HepG2 (cell line): ENCODE measurements around the gene CTSW. TPM values are rescaled to one million over a fixed set of nuclear protein-coding genes. Genes with fewer than 3 reads are reported as not detected.

Experiments used
- ATAC-seq: fragments of 200-7000 bp; cut with Tn5 transposase; 3 replicates; pipeline ENCODE4 v1.9.1; 2020; ENCODE audit warnings: mild to moderate bottlenecking, moderate library complexity
- BruUV-seq: library from RNA; stranded (reverse); fragments of 400-500 nt; replicated peaks from 2 replicates; lab custom pipeline; 2021; lab: Mats Ljungman, UMichigan
- CTCF ChIA-PET: fragments of 300-600 bp; formaldehyde crosslinking; extraction: SDS; loops from one replicate; lab custom pipeline; 2021; ENCODE audit warnings: low total read pairs, inconsistent platforms, low intra/inter-chr PET ratio; lab: Yijun Ruan, JAX
- POLR2A ChIA-PET: fragments of 350-600 bp; sonication (Branson Sonifier 250); formaldehyde crosslinking; loops from one replicate; lab custom pipeline; 2020; ENCODE audit warnings: antibody characterized with exemption, inconsistent platforms; lab: Yijun Ruan, JAX
- DNase-seq: peaks from one replicate; pipeline ENCODE4 v3.0.0-alpha.2; 2015; ENCODE audit warnings: low spot score
- FAIRE-seq: peaks from 3 replicates; lab custom pipeline; 2011; peaks lifted over from hg19 to GRCh38; lab: Jason Lieb, UNC
- H2AFZ ChIP-seq: one replicate; pipeline ENCODE4 v1.6.1; 2011; ENCODE audit warnings: low read length, inconsistent platforms
- H3K27ac ChIP-seq: fragments of 300-600 bp; 3 replicates; pipeline ENCODE4 v1.8.0; 2011; ENCODE audit warnings: mixed run types, mild to moderate bottlenecking, mixed read lengths, low read length, inconsistent platforms; ENCODE audit not compliant: insufficient read depth; ENCODE audit errors: extremely low read length
- H3K27me3 ChIP-seq, 2 experiments: fragments of 200-600 bp in 1 of 2; 2 replicates in 1 of 2; 3 replicates in 1 of 2; pipeline versions ENCODE4 v1.6.0 to v1.8.0; 2011; ENCODE audit warnings: low read length in 2 of 2, mild to moderate bottlenecking in 2 of 2, moderate library complexity in 2 of 2, inconsistent platforms in 1 of 2; ENCODE audit not compliant: insufficient read depth in 2 of 2, control insufficient read depth in 1 of 2
- H3K36me3 ChIP-seq, 2 experiments: fragments of 200-600 bp in 1 of 2; replicated peaks in 1 of 2; 2 replicates in 1 of 2; 3 replicates in 1 of 2; pipeline versions ENCODE4 v1.5.1 to v1.8.0; 2011; ENCODE audit warnings: low read length in 2 of 2, inconsistent platforms in 1 of 2; ENCODE audit not compliant: insufficient read depth in 2 of 2, control insufficient read depth in 1 of 2
- H3K4me1 ChIP-seq: 2 replicates; pipeline ENCODE4 v1.5.1; 2012; ENCODE audit warnings: low read length, inconsistent platforms; ENCODE audit not compliant: insufficient read depth
- H3K4me2 ChIP-seq: 2 replicates; pipeline ENCODE4 v1.6.0; 2011; ENCODE audit warnings: low read depth, low read length, inconsistent platforms
- H3K4me3 ChIP-seq, 3 experiments: fragments of 200-600 bp in 1 of 3; sonication (generic), shearing (Covaris generic) in 1 of 3; replicated peaks in 1 of 3; 2 replicates each; pipeline ENCODE4 v1.5.1; 2011 to 2016; ENCODE audit warnings: low read length in 3 of 3, inconsistent platforms in 2 of 3, low read depth in 2 of 3, mild to moderate bottlenecking in 2 of 3, control low read depth in 1 of 3, mixed read lengths in 1 of 3; ENCODE audit not compliant: insufficient read depth in 1 of 3
- H3K79me2 ChIP-seq: one replicate; pipeline ENCODE4 v1.6.1; 2011; ENCODE audit warnings: low read length, inconsistent platforms; ENCODE audit not compliant: insufficient read depth
- H3K9ac ChIP-seq: 2 replicates; pipeline ENCODE4 v1.6.0; 2011; ENCODE audit warnings: mild to moderate bottlenecking, low read depth, low read length, inconsistent platforms; ENCODE audit not compliant: insufficient read depth
- H3K9me3 ChIP-seq: 2 replicates; pipeline ENCODE4 v1.5.1; 2012; ENCODE audit warnings: mild to moderate bottlenecking, low read length
- H4K20me1 ChIP-seq: 2 replicates; pipeline ENCODE4 v1.6.0; 2011; ENCODE audit warnings: inconsistent platforms, mild to moderate bottlenecking, low read length, moderate library complexity; ENCODE audit not compliant: insufficient read depth
- BCL6 ChIP-seq: IDR thresholded peaks from 2 replicates; pipeline ENCODE4 v1.6.1; 2016; ENCODE audit warnings: missing genetic modification reagents, missing compliant biosample characterization
- FOXA1 ChIP-seq, 2 experiments: fragments of 450-650 bp in 1 of 2; sonication (generic) in 1 of 2; formaldehyde crosslinking in 1 of 2; IDR thresholded peaks; 2 replicates each; pipeline versions ENCODE4 v1.4.0 to v1.6.1; 2016 to 2020; ENCODE audit warnings: missing genetic modification reagents in 1 of 2
- FOXP4 ChIP-seq: sonication (generic); formaldehyde crosslinking; IDR thresholded peaks from 2 replicates; pipeline ENCODE4 v1.4.0; 2020; ENCODE audit warnings: missing genetic modification reagents
- HDAC2 ChIP-seq: sonication (generic); formaldehyde crosslinking; IDR thresholded peaks from 2 replicates; pipeline ENCODE4 v1.4.0; 2020; ENCODE audit warnings: missing genetic modification reagents
- KMT2A ChIP-seq: sonication (generic); formaldehyde crosslinking; IDR thresholded peaks from 2 replicates; pipeline ENCODE4 v1.4.0; 2020; ENCODE audit warnings: missing genetic modification reagents
- MAFG ChIP-seq: sonication (generic); formaldehyde crosslinking; IDR thresholded peaks from 2 replicates; pipeline ENCODE4 v1.5.1; 2020; ENCODE audit warnings: mild to moderate bottlenecking, missing genetic modification reagents
- NPAS2 ChIP-seq: sonication (generic); formaldehyde crosslinking; IDR thresholded peaks from 2 replicates; pipeline ENCODE4 v1.8.0; 2022; ENCODE audit warnings: mild to moderate bottlenecking, missing genetic modification reagents, borderline replicate concordance
- PAF1 ChIP-seq: IDR thresholded peaks from 2 replicates; pipeline ENCODE4 v1.6.1; 2016; ENCODE audit warnings: missing genetic modification reagents, missing compliant biosample characterization
- RARG ChIP-seq: sonication (generic); formaldehyde crosslinking; IDR thresholded peaks from 2 replicates; pipeline ENCODE4 v1.4.0; 2020; ENCODE audit warnings: low read depth, mild to moderate bottlenecking, missing genetic modification reagents
- SIX4 ChIP-seq: sonication (generic); formaldehyde crosslinking; IDR thresholded peaks from 2 replicates; pipeline ENCODE4 v1.4.0; 2020; ENCODE audit warnings: missing genetic modification reagents
- TARDBP ChIP-seq: sonication (generic); formaldehyde crosslinking; IDR thresholded peaks from 2 replicates; pipeline ENCODE4 v1.8.0; 2022; ENCODE audit warnings: mild to moderate bottlenecking, missing genetic modification reagents
- UBTF ChIP-seq: sonication (generic); formaldehyde crosslinking; IDR thresholded peaks from 2 replicates; pipeline ENCODE4 v1.4.0; 2020; ENCODE audit warnings: mild to moderate bottlenecking, missing genetic modification reagents
- ZFX ChIP-seq: sonication (generic); formaldehyde crosslinking; IDR thresholded peaks from 2 replicates; pipeline ENCODE4 v1.4.0; 2020; ENCODE audit warnings: mild to moderate bottlenecking, low read depth, missing genetic modification reagents, moderate library complexity
- ZFY ChIP-seq: sonication (generic); formaldehyde crosslinking; IDR thresholded peaks from 2 replicates; pipeline ENCODE4 v1.4.0; 2020; ENCODE audit warnings: missing genetic modification reagents
- ZNF251 ChIP-seq: sonication (generic); formaldehyde crosslinking; IDR thresholded peaks from 2 replicates; pipeline ENCODE4 v1.9.0; 2021; ENCODE audit warnings: mild to moderate bottlenecking, missing genetic modification reagents
- ZNF274 ChIP-seq: sonication (generic); formaldehyde crosslinking; IDR thresholded peaks from 2 replicates; pipeline ENCODE4 v1.5.1; 2020; ENCODE audit warnings: mild to moderate bottlenecking, missing genetic modification reagents
- ZNF629 ChIP-seq: sonication (generic); formaldehyde crosslinking; conservative IDR thresholded peaks from 2 replicates; pipeline ENCODE4 v1.5.0; 2020; ENCODE audit warnings: missing genetic modification reagents
- ZNF777 ChIP-seq: sonication (generic); formaldehyde crosslinking; IDR thresholded peaks from 2 replicates; pipeline ENCODE4 v1.4.0; 2020; ENCODE audit warnings: missing genetic modification reagents
- WGBS: methylation state at CpG from one replicate; pipeline ENCODE4 v1.1.6; 2017; ENCODE audit warnings: low lambda C conversion rate; 5-methylcytosine and 5-hydroxymethylcytosine counted together
- in situ Hi-C: cut with HindIII; loops from 2 replicates; pipeline ENCODE4 v1.10.0; 2017; ENCODE audit warnings: low pct_unique_long_range_greater_than_20kb; ENCODE audit not compliant: extremely low pct_ligation_motif_present
- intact Hi-C: fragments of 100-400 bp; cut with micrococcal nuclease; formaldehyde crosslinking; loops from one replicate; pipeline ENCODE4 v1.10.0; 2022; ENCODE audit not compliant: unreplicated experiment
- polyA plus RNA-seq, 8 experiments: library from polyadenylated mRNA; depleted of rRNA in 3 of 8; stranded (reverse) in 7 of 8; unstranded in 1 of 8; fragments of >200 nt; fragmentation: Illumina TruSeq in 4 of 8; extraction: Trizol in 4 of 8; gene quantifications; 2 replicates each; pipeline versions ENCODE4 v1.2.1 to v1.2.3, GENCODE V29; 2011 to 2016; ENCODE audit warnings: low read depth in 4 of 8, missing spikeins in 1 of 8, mixed read lengths in 1 of 8; ENCODE audit not compliant: insufficient read depth in 1 of 8
- total RNA-seq, 5 experiments: library from RNA; depleted of rRNA; stranded (reverse); fragments of >200 nt; fragmentation: Illumina TruSeq; extraction: Trizol; gene quantifications; 2 replicates each; pipeline ENCODE4 v1.2.3, GENCODE V29; 2016; ENCODE audit warnings: low read depth in 1 of 5

Gene CTSW
- total and polyA plus RNA-seq, 2 of the 13 experiments (the other 11 are each of a cell fraction or from before 2014, with no cell fraction given), result 0.09 TPM; not detected in 1

- TF ChIP-seq ZNF274 (CRISPR knock-in tag), result peak; percentile 17; the same call in 1 of the 2 replicates
- 0 out of 2 replicates have a peak, but pooled peaks have one; percentile 12 for TF ChIP-seq ZNF777 (CRISPR knock-in tag)
Observed at GRCh38 chr11:65871811-65872548, 7.7 kb upstream of the CTSW start (continued).

GRCh38 chr11:65872586-65873317 is 6.9 kb upstream of the CTSW start, which contains the start of gene EFEMP2:
TSS of gene EFEMP2 (minus strand) at chr11:65872800. CDS start at chr11:65872354, 446 bp downstream.
- WGBS, result 69% methylated on average over 44 of the region's 69 CpGs
- CTCF ChIA-PET, result interaction anchor here (1.2 to 1.4 kb wide), 2 partner anchors 12 to 116 kb away, joined by 3 to 9 read pairs; no protein-coding TSS in a partner anchor
- in situ Hi-C loops, result no loop called here
- Histone ChIP-seq H3K36me3 (peaks cover 0 to 8% of the 10 kb centered on the region in 2 experiments; a peak in 1 of 5 replicates), H3K9me3 (no peaks in the 10 kb centered on the region), H3K79me2 (no peaks in the 10 kb centered on the region), H3K4me3 (peak within 1 kb of the TSS; percentile 58 to 73 (median 63); a peak in 5 of 6 replicates), H4K20me1 (no peaks in the 10 kb centered on the region), H3K4me1 (peaks cover 32% of the 10 kb centered on the region), H3K4me2 (peak within 1 kb of the TSS; percentile 78), H3K9ac (peak within 1 kb of the TSS; percentile 69), H3K27me3 (no peaks in the 10 kb centered on the region; a peak in 1 of 5 replicates), H3K27ac (peak within 1 kb of the TSS; percentile 38), H2AFZ (no peak within 1 kb of the TSS)
- intact Hi-C loops, result no loop called here
- DNase-seq, result no peak
- BruUV-seq, result no TSS peak
- ATAC-seq, result peak; percentile 4
- FAIRE-seq, result no peak
- POLR2A ChIA-PET, result interaction anchor here (1.4 to 8.9 kb wide), 5 partner anchors 13 to 21 kb away, joined by 3 to 81 read pairs (median 6); partner anchors contain the start of genes CCDC85B, CFL1, FIBP and MUS81
- peak; percentile 32; the same call in 1 of the 2 replicates for TF ChIP-seq ZNF777 (CRISPR knock-in tag)
- no peak for TF ChIP-seq RARG (CRISPR knock-in tag)
- TF ChIP-seq ZNF629, result no peak
- 0 out of 2 replicates have a peak, but pooled peaks have one; percentile 2 for TF ChIP-seq UBTF (CRISPR knock-in tag)
- TF ChIP-seq BCL6 (CRISPR knock-in tag), result no peak
- no peak for TF ChIP-seq SIX4 (CRISPR knock-in tag)
- no peak for TF ChIP-seq TARDBP
- no peak for TF ChIP-seq FOXP4
- TF ChIP-seq ZNF251, result no peak
- TF ChIP-seq PAF1, result no peak
- TF ChIP-seq FOXA1 (IDR thresholded peaks at IDR 0.05), result no peak
- no peak for TF ChIP-seq FOXA1 (CRISPR knock-in tag; IDR thresholded peaks at IDR 0.05)
- no peak for TF ChIP-seq HDAC2 (CRISPR knock-in tag)
- no peak for TF ChIP-seq NPAS2 (CRISPR knock-in tag)
- TF ChIP-seq MAFG (CRISPR knock-in tag), result no peak
- TF ChIP-seq KMT2A (CRISPR knock-in tag), result no peak
- peak; percentile 47 for TF ChIP-seq ZFY (CRISPR knock-in tag)
- peak; percentile 44; the same call in 1 of the 2 replicates for TF ChIP-seq ZFX (CRISPR knock-in tag)
